ENCODE measurements around the gene TYW1B. TPM values are rescaled to one million over a fixed set of nuclear protein-coding genes. Genes with fewer than 3 reads are reported as not detected.
A peak's percentile ranks its signal among the peaks of the same experiment; 100 is the strongest.

TYW1B gene
- total and polyA plus RNA-seq, 2 donors (not counting 3 experiments of a cell fraction or from before 2014, with no cell fraction given) = 0.69 to 2.7 TPM

DNA sequence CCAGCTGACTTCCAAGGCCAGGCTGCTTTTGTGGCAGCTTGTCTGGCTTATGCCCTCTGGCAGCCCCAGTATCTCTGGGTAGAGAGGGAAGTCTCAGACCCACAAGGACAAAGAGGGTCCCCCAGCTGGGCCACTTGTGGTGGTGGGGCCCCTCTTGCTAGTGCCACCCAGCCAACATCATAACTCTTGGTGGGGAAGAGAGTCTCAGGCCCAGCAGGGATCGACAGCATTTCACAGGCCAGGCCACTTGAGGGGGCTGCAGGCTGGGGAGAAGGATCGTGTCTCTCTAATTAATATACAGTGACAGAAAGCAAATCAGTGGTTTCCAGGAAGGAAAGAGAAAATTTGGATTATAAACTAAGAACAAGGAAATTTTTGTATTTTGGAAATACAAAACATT, 76.0 kb downstream of the TYW1B start:
- TF ChIP-seq, protein P1, sequence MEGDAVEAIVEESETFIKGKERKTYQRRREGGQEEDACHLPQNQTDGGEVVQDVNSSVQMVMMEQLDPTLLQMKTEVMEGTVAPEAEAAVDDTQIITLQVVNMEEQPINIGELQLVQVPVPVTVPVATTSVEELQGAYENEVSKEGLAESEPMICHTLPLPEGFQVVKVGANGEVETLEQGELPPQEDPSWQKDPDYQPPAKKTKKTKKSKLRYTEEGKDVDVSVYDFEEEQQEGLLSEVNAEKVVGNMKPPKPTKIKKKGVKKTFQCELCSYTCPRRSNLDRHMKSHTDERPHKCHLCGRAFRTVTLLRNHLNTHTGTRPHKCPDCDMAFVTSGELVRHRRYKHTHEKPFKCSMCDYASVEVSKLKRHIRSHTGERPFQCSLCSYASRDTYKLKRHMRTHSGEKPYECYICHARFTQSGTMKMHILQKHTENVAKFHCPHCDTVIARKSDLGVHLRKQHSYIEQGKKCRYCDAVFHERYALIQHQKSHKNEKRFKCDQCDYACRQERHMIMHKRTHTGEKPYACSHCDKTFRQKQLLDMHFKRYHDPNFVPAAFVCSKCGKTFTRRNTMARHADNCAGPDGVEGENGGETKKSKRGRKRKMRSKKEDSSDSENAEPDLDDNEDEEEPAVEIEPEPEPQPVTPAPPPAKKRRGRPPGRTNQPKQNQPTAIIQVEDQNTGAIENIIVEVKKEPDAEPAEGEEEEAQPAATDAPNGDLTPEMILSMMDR (IDR thresholded peaks at IDR 0.05; ENCODE audit: extremely low read depth in 1 of 2, insufficient read depth in 1 of 2, low read depth in 1 of 2, low read length in 2 of 2) = peak; percentile 35 to 66
- TF ChIP-seq POLR2A (IDR thresholded peaks at IDR 0.05; ENCODE audit: low read depth, low read length) = no peak
- intact Hi-C loops (cut with micrococcal nuclease) (loop anchor here (2.0 kb wide), 2 partner anchors 33 to 77 kb away; partner anchors contain the start of gene TYW1B), dilution Hi-C loops (cut with MboI; ENCODE audit: extremely low pct_ligation_motif_present, low sequenced_read_pairs) (no loop called here)
- CTCF ChIA-PET = interaction anchor here (1.0 to 2.2 kb wide), 2 partner anchors 11 to 34 kb away, joined by 3 to 16 read pairs; no protein-coding TSS in a partner anchor
- no TSS peak for BruUV-seq (replicated peaks)
- H3K9ac ChIP-seq (replicated peaks; ENCODE audit: extremely low read depth, insufficient read depth, low read length) = no peak overlapping the region
- H4K20me1 ChIP-seq (replicated peaks; ENCODE audit: control insufficient read depth, extremely low read depth, insufficient read depth, low read length) = no peaks in the 10 kb centered on the region
- H2AFZ ChIP-seq (ENCODE audit: low read depth, low read length) = no peak overlapping the region
- H3K4me1 ChIP-seq (ENCODE audit: control insufficient read depth, extremely low read depth, insufficient read depth, low read length) = no peaks in the 10 kb centered on the region
- FAIRE-seq (no peak), DNase-seq (ENCODE audit: low read depth, low spot score) (peak; percentile 48)
- H3K4me2 ChIP-seq (ENCODE audit: insufficient read depth, low read length) = no peak overlapping the region
- H3K27me3 ChIP-seq (ENCODE audit: control insufficient read depth in 2 of 2, insufficient read depth in 2 of 2, low read length in 2 of 2) = no peaks in the 10 kb centered on the region
- H3K79me2 ChIP-seq (ENCODE audit: control insufficient read depth, insufficient read depth, low read length) = no peaks in the 10 kb centered on the region
- no peak overlapping the region for H3K27ac ChIP-seq (ENCODE audit: insufficient read depth, low read depth, low read length)
- no peak overlapping the region for H3K4me3 ChIP-seq (replicated peaks in 1 of 3; ENCODE audit: insufficient read depth in 1 of 3, low read depth in 1 of 3, low read length in 3 of 3)
- POLR2A ChIA-PET = no interaction called here
- H3K9me1 ChIP-seq (replicated peaks; ENCODE audit: control insufficient read depth, extremely low read depth, insufficient read depth, low read length) = no peaks in the 10 kb centered on the region
- H3K36me3 ChIP-seq (ENCODE audit: control insufficient read depth in 2 of 2, extremely low read depth in 1 of 2, insufficient read depth in 2 of 2, low read length in 2 of 2) = no peaks in the 10 kb centered on the region
- no peaks in the 10 kb centered on the region for H3K9me3 ChIP-seq (replicated peaks; ENCODE audit: control insufficient read depth, insufficient read depth, low read length)

DNA sequence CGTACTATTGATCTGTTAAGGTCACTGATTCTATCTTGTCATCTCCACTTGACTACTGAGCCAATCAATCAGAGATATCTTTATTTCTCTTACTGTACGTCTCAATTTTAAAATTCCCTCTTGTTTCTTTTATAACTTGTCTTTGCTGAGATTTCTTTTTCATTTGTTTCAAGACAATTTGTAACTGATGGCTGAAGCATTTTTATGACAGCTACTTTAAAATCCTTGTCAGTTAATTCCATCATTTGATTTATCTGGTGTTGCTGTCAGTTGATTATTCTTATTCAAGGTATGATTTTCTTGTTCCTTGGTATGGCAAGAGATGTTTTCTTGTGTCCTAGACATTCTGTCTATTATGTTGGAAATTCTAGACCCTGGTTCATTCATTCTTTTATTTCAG, 76.6 kb downstream of the TYW1B start:
- no peak overlapping the region for H3K27ac ChIP-seq (ENCODE audit: insufficient read depth, low read depth, low read length)
- TF ChIP-seq GATA2 (IDR thresholded peaks at IDR 0.05; ENCODE audit: insufficient read depth, insufficient read length, low read depth, low read length) (no peak), MYC (IDR thresholded peaks at IDR 0.05; ENCODE audit: low read depth, low read length) (no peak), JUN (IDR thresholded peaks at IDR 0.05; ENCODE audit: borderline replicate concordance, insufficient read depth, insufficient read length, low read depth) (no peak), POLR2A (IDR thresholded peaks at IDR 0.05; ENCODE audit: low read depth, low read length) (no peak), POLR2AphosphoS5 (IDR thresholded peaks at IDR 0.05; ENCODE audit: insufficient read depth, low read depth, low read length) (no peak), FOS (IDR thresholded peaks at IDR 0.05; ENCODE audit: borderline replicate concordance, insufficient read depth, low read length) (no peak), EZH2 (IDR thresholded peaks at IDR 0.05; ENCODE audit: borderline replicate concordance, low read depth, low read length, severe bottlenecking) (no peak)
- TF ChIP-seq, protein P2, sequence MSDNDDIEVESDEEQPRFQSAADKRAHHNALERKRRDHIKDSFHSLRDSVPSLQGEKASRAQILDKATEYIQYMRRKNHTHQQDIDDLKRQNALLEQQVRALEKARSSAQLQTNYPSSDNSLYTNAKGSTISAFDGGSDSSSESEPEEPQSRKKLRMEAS (IDR thresholded peaks at IDR 0.05; ENCODE audit: insufficient read depth, insufficient read length) = no peak
- TF ChIP-seq, protein P1 (IDR thresholded peaks at IDR 0.05; ENCODE audit: extremely low read depth in 1 of 2, insufficient read depth in 1 of 2, low read depth in 1 of 2, low read length in 2 of 2) = no peak
- no peaks in the 10 kb centered on the region for H3K27me3 ChIP-seq (ENCODE audit: control insufficient read depth in 2 of 2, insufficient read depth in 2 of 2, low read length in 2 of 2)
- no peaks in the 10 kb centered on the region for H3K4me1 ChIP-seq (ENCODE audit: control insufficient read depth, extremely low read depth, insufficient read depth, low read length)
- ChIA-PET POLR2A (no interaction called here), CTCF (interaction anchor here (1.0 to 2.2 kb wide), 2 partner anchors 10 to 35 kb away, joined by 3 to 16 read pairs; no protein-coding TSS in a partner anchor)
- no TSS peak for BruUV-seq (replicated peaks)
- FAIRE-seq (no peak), DNase-seq (ENCODE audit: low read depth, low spot score) (no peak)
- no peak overlapping the region for H3K4me3 ChIP-seq (replicated peaks in 1 of 3; ENCODE audit: insufficient read depth in 1 of 3, low read depth in 1 of 3, low read length in 3 of 3)
- no peaks in the 10 kb centered on the region for H3K36me3 ChIP-seq (ENCODE audit: control insufficient read depth in 2 of 2, extremely low read depth in 1 of 2, insufficient read depth in 2 of 2, low read length in 2 of 2)
- no peaks in the 10 kb centered on the region for H3K9me3 ChIP-seq (replicated peaks; ENCODE audit: control insufficient read depth, insufficient read depth, low read length)
- dilution Hi-C loops (cut with MboI; ENCODE audit: extremely low pct_ligation_motif_present, low sequenced_read_pairs) = no loop called here
- H3K9ac ChIP-seq (replicated peaks; ENCODE audit: extremely low read depth, insufficient read depth, low read length) = no peak overlapping the region
- no peak overlapping the region for H2AFZ ChIP-seq (ENCODE audit: low read depth, low read length)
- no peaks in the 10 kb centered on the region for H3K79me2 ChIP-seq (ENCODE audit: control insufficient read depth, insufficient read depth, low read length)
- H3K4me2 ChIP-seq (ENCODE audit: insufficient read depth, low read length) = no peak overlapping the region
- intact Hi-C loops (cut with micrococcal nuclease) = no loop called here
- no peaks in the 10 kb centered on the region for H4K20me1 ChIP-seq (replicated peaks; ENCODE audit: control insufficient read depth, extremely low read depth, insufficient read depth, low read length)
- no peaks in the 10 kb centered on the region for H3K9me1 ChIP-seq (replicated peaks; ENCODE audit: control insufficient read depth, extremely low read depth, insufficient read depth, low read length)
